K562 (cell line): ENCODE measurements around the gene ADAM15. TPM values are rescaled to one million over a fixed set of nuclear protein-coding genes. Genes with fewer than 3 reads are reported as not detected.
A peak's percentile ranks its signal among the peaks of the same experiment; 100 is the strongest.

Experiments
- ATAC-seq: fragments of 200-7000 bp; cut with Tn5 transposase; 3 replicates; pipeline ENCODE4 v1.9.1; 2020; ENCODE audit warnings: moderate library complexity
- BruUV-seq: library from RNA; stranded (reverse); fragments of 400-500 nt; replicated peaks from 2 replicates; lab custom pipeline; 2021; lab: Mats Ljungman, UMichigan
- CTCF ChIA-PET: fragments of 300-600 bp; formaldehyde crosslinking; extraction: SDS; loops from one replicate; lab custom pipeline; 2021; ENCODE audit warnings: low intra/inter-chr PET ratio; lab: Yijun Ruan, JAX
- POLR2A ChIA-PET: fragments of 300-600, 350-650 bp; sonication (Branson Sonifier 250); formaldehyde crosslinking; extraction: SDS; loops from one replicate; lab custom pipeline; 2021; ENCODE audit warnings: antibody characterized with exemption, inconsistent platforms; lab: Yijun Ruan, JAX
- DNase-seq, 4 experiments: peaks; one replicate each; pipeline versions ENCODE4 v3.0.0 to v3.0.0-alpha.2; 2011 to 2018; ENCODE audit warnings: low spot score in 3 of 4, mixed read lengths in 3 of 4; ENCODE audit errors: extremely low read depth in 1 of 4
- FAIRE-seq: peaks from 2 replicates; lab custom pipeline; 2011; peaks lifted over from hg19 to GRCh38; lab: Jason Lieb, UNC
- H2AFZ ChIP-seq: 2 replicates; pipeline ENCODE4 v1.6.0; 2011; ENCODE audit warnings: low read depth, low read length, control low read depth, inconsistent platforms
- H3K27ac ChIP-seq: fragments of 200-600 bp; 3 replicates; pipeline ENCODE4 v1.8.0; 2011; ENCODE audit warnings: low read depth, mild to moderate bottlenecking, control low read depth, inconsistent platforms, low read length, moderate library complexity, mixed read lengths; ENCODE audit errors: extremely low read depth
- H3K27me3 ChIP-seq, 2 experiments: fragments of 300-600 bp in 1 of 2; 2 replicates in 1 of 2; 3 replicates in 1 of 2; pipeline versions ENCODE4 v1.6.0 to v1.8.0; 2011; ENCODE audit warnings: inconsistent platforms in 2 of 2, low read length in 2 of 2, mild to moderate bottlenecking in 1 of 2, mixed read lengths in 1 of 2, moderate library complexity in 1 of 2; ENCODE audit not compliant: control insufficient read depth in 2 of 2, insufficient read depth in 2 of 2
- H3K36me3 ChIP-seq: fragments of 300-600 bp; 3 replicates; pipeline ENCODE4 v1.8.0; 2011; ENCODE audit warnings: mild to moderate bottlenecking, low read length, inconsistent platforms; ENCODE audit not compliant: control insufficient read depth, insufficient read depth
- H3K4me1 ChIP-seq, 2 experiments: fragments of 200-600 bp in 1 of 2; replicated peaks in 1 of 2; 2 replicates in 1 of 2; 3 replicates in 1 of 2; pipeline versions ENCODE4 v1.5.1 to v1.8.0; 2011; ENCODE audit warnings: inconsistent platforms in 2 of 2, low read length in 2 of 2, mild to moderate bottlenecking in 1 of 2, mixed read lengths in 1 of 2, moderate library complexity in 1 of 2; ENCODE audit not compliant: control insufficient read depth in 2 of 2, insufficient read depth in 2 of 2
- H3K4me2 ChIP-seq: 2 replicates; pipeline ENCODE4 v1.6.1; 2011; ENCODE audit warnings: low read length, control low read depth, inconsistent platforms, mixed read lengths; ENCODE audit not compliant: insufficient read depth
- H3K4me3 ChIP-seq: fragments of 200-600 bp; sonication (generic), shearing (Covaris generic); 2 replicates; pipeline ENCODE4 v1.5.1; 2016; ENCODE audit warnings: control low read depth, inconsistent platforms
- H3K79me2 ChIP-seq: fragments of 200-600 bp; 3 replicates; pipeline ENCODE4 v1.8.0; 2011; ENCODE audit warnings: low read length, inconsistent platforms; ENCODE audit not compliant: control insufficient read depth, insufficient read depth
- H3K9ac ChIP-seq, 2 experiments: 2 replicates each; pipeline versions ENCODE4 v1.6.0 to v1.6.1; 2011; ENCODE audit warnings: low read depth in 2 of 2, low read length in 2 of 2, control low read depth in 1 of 2, inconsistent platforms in 1 of 2, mild to moderate bottlenecking in 1 of 2, mixed read lengths in 1 of 2; ENCODE audit not compliant: insufficient read depth in 1 of 2
- H3K9me1 ChIP-seq: one replicate; pipeline ENCODE4 v1.6.0; 2011; ENCODE audit warnings: inconsistent platforms, mild to moderate bottlenecking, low read length, moderate library complexity; ENCODE audit not compliant: control insufficient read depth, insufficient read depth
- H3K9me3 ChIP-seq: replicated peaks from 2 replicates; pipeline ENCODE4 v1.5.1; 2011; ENCODE audit warnings: low read depth, low read length, inconsistent platforms; ENCODE audit not compliant: control insufficient read depth, insufficient read depth
- H4K20me1 ChIP-seq: replicated peaks from 2 replicates; pipeline ENCODE4 v1.6.1; 2011; ENCODE audit warnings: low read length, inconsistent platforms, mixed read lengths; ENCODE audit not compliant: control insufficient read depth, insufficient read depth
- TSHZ1 ChIP-seq: fragments of 250-450 bp; sonication (Bioruptor Pico); IDR thresholded peaks from 2 replicates; pipeline ENCODE4 v1.4.0; 2020; ENCODE audit warnings: mild to moderate bottlenecking, moderate library complexity
- ZNF24 ChIP-seq: fragments of 450-650 bp; IDR thresholded peaks from 2 replicates; pipeline ENCODE4 v1.6.1; 2016
- ZNF592 ChIP-seq: fragments of 450-650 bp; IDR thresholded peaks from 2 replicates; pipeline ENCODE4 v1.6.1; 2017; ENCODE audit warnings: antibody characterized with exemption, mild to moderate bottlenecking
- WGBS: fragments of 100-300 bp; shearing (Covaris generic); methylation state at CpG from one replicate; pipeline ENCODE4 v1.1.6; 2016; ENCODE audit warnings: low coverage, mixed read lengths; ENCODE audit not compliant: insufficient coverage; ENCODE audit errors: missing lambda C conversion rate; 5-methylcytosine and 5-hydroxymethylcytosine counted together
- in situ Hi-C: fragments of 300-500 bp; cut with MboI; formaldehyde crosslinking; loops from 4 replicates; pipeline ENCODE4 v1.15.0; 2018; ENCODE audit warnings: inconsistent platforms, mixed read lengths
- intact Hi-C: fragments of 100-400 bp; cut with micrococcal nuclease; formaldehyde crosslinking; loops from 2 replicates; pipeline ENCODE4 v1.14.2; 2022
- polyA plus RNA-seq, 8 experiments: library from polyadenylated mRNA; depleted of rRNA in 4 of 8; stranded (reverse) in 5 of 8; unstranded in 3 of 8; fragments of >200 nt; fragmentation: Nextera tagmentation in 2 of 8; fragmentation: Illumina TruSeq in 1 of 8; extraction: Ambion mirVana in 2 of 8; extraction: Trizol in 1 of 8; gene quantifications; 2 replicates each; pipeline versions ENCODE4 v1.2.1 to v1.2.3, GENCODE V29; 2011 to 2014; ENCODE audit warnings: inconsistent platforms in 1 of 8, missing spikeins in 1 of 8
- total RNA-seq, 7 experiments: library from RNA; depleted of rRNA in 6 of 7; stranded (reverse); fragments of >200 nt in 6 of 7; fragmentation: Illumina TruSeq in 2 of 7; extraction: Trizol in 2 of 7; gene quantifications; 2 replicates each; pipeline versions ENCODE4 v1.2.1 to v1.2.3, GENCODE V29; 2011 to 2021; ENCODE audit warnings: low replicate concordance in 1 of 7

ADAM15 gene
- total and polyA plus RNA-seq, 9 of the 15 experiments (the other 6 are each of a cell fraction or from before 2014, with no cell fraction given) = 0.69 to 72.3 (median 32.8) TPM

- DNase-seq = no peak
- Histone ChIP-seq H3K4me1 (peaks cover 3 to 13% of the 10 kb centered on the region in 2 experiments; a peak in 2 of 5 replicates), H4K20me1 (no peaks in the 10 kb centered on the region), H3K9me1 (no peaks in the 10 kb centered on the region), H3K4me2 (no peak overlapping the region), H3K79me2 (no peaks in the 10 kb centered on the region), H3K9ac (peak overlapping the region in 1 of 2 experiments; percentile 20; a peak in 2 of 4 replicates), H3K9me3 (no peaks in the 10 kb centered on the region), H3K27me3 (peaks cover 0 to 23% of the 10 kb centered on the region in 2 experiments; a peak in 3 of 5 replicates), H2AFZ (no peak overlapping the region), H3K27ac (no peak overlapping the region), H3K36me3 (no peaks in the 10 kb centered on the region), H3K4me3 (no peak overlapping the region)
- CTCF ChIA-PET = no interaction called here
- BruUV-seq = no TSS peak
- no peak for FAIRE-seq
- POLR2A ChIA-PET = interaction anchor here (0.6 to 0.9 kb wide), 4 partner anchors 17 to 148 kb away, joined by 3 to 4 read pairs (median 4); no protein-coding TSS in a partner anchor
- in situ Hi-C loops = no loop called here
- intact Hi-C loops = no loop called here
- no peak for ATAC-seq
- WGBS = 20% methylated on average over 17 of the region's 20 CpGs
- TF ChIP-seq TSHZ1 (CRISPR knock-in tag) = no peak
- TF ChIP-seq ZNF24 = peak; percentile 92; the same call in 1 of the 2 replicates
- no peak for TF ChIP-seq ZNF592
Measured at GRCh38 chr1:155034318-155035208, 16.6 kb upstream of the ADAM15 start.
